HG02798 (cell line): Measurements from ENCODE around the gene NOXA1.
A peak's percentile ranks its signal among the peaks of the same experiment; 100 is the strongest.

Source experiments
- ATAC-seq: cut with Tn5 transposase; IDR thresholded peaks from one replicate; pipeline ENCODE4 v1.9.1; 2021; ENCODE audit warnings: mild to moderate bottlenecking; ENCODE audit not compliant: unreplicated experiment, poor library complexity

NOXA1 gene

DNA sequence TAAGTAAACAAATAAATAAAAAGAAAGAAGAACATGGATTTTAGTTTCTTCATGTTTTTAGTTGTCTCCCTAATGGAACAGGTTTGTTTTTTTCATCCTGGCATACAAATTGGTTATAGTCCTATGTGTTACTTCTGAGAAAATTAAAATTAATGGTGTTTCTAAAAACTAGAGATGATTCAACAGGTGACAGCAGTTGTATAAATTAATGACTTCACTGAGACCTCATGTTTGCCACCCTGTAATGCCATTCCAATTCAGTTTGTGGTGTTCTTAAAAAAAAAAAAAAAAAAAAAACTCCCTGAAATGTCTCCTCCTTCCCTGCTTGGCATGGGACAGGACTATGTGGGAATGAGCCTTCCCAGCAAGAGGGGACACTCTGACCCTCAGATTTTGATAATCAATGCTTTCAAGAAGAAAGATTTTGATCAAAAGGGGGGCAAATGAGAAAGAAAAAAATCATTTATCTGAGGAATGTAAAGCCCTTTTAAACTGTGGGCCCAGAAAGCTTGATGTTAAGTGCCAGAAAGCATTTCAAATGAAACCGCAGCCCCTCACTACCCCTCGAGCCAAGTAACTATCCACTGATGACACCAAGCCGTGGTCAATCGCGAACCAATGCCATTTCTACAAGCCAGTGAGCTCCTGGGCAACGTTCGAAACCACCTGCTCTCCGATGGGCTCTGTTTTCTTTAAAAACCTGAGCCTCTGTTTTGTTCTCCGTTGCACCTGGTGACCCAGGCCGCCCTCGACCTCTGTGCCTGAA lies 1.2 kb upstream of the NOXA1 start:
- no peak for ATAC-seq

- no peak for ATAC-seq
Observed at GRCh38 chr9:137423514-137424291, 510 bp downstream of the NOXA1 start.

- ATAC-seq: no peak
Observed at GRCh38 chr9:137426018-137426681, 3.0 kb downstream of the NOXA1 start.

- no peak for ATAC-seq
Observed at GRCh38 chr9:137427454-137428310, 4.5 kb downstream of the NOXA1 start.

GRCh38 chr9:137428311-137428630 lies 5.1 kb downstream of the NOXA1 start:
- ATAC-seq: no peak

DNA sequence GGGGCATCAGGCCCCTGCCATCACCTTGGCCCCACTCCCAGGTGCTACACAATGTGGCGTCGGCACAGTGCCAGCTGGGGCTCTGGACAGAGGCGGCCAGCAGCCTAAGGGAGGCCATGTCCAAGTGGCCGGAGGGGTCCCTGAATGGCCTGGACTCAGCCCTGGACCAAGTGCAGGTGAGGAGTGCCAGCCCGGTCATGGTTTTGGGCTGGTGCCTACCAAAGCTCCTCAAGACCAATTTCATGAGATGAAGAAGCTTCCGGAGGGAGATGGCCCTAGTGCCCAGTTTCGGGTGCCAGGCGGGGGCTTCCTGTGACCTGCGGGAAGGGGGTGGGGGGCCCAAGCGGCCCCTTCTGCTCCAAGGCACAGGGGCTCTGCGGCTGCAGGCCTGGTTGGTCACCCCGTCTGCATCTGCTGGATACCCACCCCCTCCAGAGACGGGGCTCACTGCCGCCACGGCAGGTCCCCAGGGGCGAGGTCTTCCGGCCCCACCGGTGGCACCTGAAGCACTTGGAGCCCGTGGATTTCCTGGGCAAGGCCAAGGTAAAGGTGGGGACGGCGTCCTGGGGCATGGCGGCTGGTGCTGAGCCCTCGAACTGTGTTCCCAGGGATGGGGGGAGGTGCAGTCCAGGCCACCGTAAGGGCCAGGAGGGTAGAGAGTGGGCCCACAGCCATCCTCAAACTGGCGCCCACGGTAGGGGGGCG lies 5.8 kb downstream of the NOXA1 start:
- ATAC-seq: no peak

GRCh38 chr9:137429546-137429890 lies 6.3 kb downstream of the NOXA1 start:
- ATAC-seq: no peak

DNA sequence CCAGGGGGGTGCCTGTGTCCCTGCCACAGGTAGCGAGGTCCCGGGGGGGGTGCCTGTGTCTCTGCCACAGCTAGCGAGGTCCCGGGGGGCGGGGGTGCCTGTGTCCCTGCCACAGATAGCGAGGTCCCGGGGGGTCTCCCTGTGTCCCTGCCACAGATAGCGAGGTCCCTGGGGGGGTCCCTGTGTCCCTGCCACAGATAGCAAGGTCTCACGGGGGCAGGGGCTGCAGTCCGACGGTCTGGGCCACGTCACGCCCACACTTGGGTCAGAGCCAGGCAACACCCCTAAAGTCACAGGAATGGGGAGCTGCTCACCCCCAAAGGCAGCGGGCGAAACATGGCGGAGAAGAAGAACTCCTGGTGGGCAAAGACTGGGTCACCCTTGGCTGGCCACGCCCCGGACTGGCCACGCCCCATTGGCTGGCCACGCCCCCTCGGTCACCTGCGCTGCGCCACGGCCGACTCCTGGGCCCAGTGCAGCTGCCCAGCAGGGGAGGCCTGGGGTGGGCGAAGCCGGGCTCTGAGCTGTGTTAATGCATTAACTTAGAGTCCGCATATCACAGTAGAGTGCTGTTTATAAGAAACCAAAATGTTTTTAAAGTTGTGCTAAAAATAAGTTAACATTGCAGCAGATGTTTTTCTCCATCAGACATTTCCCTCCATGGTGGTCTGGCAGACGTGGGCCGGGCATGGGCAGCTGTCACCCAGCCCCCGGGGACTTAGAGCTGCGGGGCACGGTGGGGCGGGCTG lies 7.0 kb downstream of the NOXA1 start:
- ATAC-seq: peak; percentile 61

DNA sequence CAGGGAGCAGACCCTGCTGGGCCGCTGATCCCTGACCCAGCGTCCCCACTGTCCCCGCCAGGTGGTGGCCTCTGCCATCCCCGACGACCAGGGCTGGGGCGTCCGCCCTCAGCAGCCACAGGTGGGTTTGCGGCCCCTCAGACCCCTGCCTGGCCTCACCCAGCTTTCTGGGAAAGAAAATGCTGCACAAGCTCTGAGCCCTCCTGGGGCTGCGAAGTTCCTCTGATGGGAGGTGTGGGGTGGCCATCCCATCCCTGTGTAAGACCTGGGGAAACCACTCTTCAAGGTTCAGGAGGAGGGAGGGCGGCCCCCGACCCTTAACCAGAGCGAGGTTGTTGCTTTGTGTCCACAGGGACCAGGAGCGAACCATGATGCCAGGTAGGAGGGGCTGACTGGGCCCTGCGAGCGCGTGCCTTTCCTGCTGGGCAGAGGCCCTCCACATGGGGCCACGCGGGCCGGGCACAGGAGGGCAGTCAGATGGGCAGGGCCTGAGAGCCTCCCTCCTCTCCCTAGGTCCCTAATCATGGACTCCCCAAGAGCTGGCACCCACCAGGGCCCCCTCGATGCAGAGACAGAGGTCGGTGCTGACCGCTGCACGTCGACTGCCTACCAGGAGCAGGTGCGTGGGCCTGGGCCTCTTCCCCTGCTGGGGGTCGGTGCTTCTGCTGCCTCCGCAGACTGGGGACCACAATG lies 7.7 kb downstream of the NOXA1 start:
- no peak for ATAC-seq

GRCh38 chr9:137431416-137431931 lies 8.3 kb downstream of the NOXA1 start:
- ATAC-seq: no peak

GRCh38 chr9:137432687-137433348 lies 9.6 kb downstream of the NOXA1 start:
- no peak for ATAC-seq

GRCh38 chr9:137433349-137433915 lies 10.2 kb downstream of the NOXA1 start:
- no peak for ATAC-seq

DNA sequence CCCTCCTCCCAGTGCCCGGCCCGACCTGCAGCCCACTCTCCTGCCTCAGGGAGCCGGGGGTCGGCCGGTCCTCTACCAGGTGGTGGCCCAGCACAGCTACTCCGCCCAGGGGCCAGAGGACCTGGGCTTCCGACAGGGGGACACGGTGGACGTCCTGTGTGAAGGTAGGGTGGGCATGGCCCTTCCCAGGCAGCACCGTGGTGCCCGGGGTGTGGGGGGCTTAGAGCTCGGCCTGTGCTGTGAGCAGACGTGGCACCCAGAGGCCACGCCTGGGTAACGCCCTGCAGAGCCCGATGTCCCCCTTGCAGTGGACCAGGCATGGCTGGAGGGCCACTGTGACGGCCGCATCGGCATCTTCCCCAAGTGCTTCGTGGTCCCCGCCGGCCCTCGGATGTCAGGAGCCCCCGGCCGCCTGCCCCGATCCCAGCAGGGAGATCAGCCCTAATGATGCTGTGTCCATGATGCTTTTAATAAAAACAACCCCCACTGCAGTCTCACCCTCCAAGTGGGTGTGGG lies 10.8 kb downstream of the NOXA1 start:
- ATAC-seq: no peak

DNA sequence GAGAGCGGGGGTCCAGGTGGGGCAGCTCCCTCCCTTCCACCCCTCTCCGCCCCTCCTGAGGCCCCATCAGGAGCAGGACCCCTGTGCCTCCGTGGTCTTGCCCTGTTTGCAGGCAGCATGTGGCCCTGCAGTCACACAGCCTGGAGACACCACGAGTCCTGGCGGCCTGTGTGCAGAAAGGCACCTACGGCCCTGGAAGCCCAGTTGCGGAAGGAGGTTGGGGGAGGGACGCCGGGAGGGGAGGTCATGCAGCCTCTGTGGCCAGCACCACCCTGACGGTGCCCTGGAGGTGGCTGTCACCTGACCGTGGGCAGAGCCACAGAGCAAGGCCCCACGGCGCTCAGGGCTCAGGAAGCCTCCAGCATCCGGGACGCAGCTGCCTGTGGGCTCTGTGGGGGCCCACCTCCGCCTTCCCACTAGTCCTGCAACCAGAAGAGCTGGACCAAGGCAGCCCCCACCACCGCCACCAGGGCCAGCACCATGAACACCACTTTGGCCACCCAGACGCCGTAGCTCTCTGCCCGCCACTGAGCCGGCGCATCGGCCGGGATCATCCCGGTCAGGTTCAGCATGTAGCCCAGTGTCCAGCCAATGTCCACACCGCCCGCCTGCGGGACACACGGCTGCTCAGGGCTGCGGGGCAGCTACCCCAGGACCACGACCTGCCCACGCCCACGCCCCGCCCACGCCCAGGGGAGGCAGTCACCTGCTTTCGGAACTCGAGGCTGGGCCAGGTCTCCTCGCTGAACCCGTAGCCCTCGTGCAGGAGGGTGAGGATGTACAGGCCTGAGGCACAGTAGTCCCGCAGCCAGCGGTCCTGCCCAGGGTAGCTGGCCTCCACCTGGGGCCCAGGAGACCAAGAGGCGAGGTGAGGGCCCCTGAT lies 11.5 kb downstream of the NOXA1 start:
- ATAC-seq: no peak

DNA sequence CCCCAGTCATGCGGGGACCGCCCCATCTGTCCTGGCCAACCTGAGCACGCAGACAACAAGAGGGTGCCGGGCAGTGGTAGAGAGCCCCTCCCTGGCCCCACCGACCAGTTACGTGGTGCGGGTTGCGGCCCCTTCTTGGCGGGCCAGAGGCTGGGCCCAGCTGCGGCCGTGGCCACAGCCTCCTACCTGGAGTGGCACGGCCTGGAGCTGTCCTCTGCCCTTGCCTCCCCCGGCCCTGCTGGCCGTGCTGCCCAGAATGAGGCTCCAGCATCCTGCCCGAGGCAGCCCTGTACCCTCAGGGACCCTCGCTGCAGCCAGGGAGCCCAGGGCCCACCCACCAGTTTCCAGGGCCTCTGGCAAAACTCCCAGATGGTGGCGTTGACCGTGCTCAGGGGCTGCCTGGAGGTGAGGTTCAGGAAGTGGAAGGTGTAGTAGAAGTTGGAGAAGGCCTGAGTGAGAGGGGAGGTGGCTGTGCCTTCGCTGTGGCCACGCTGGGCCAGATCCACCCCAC lies 12.2 kb downstream of the NOXA1 start:
- ATAC-seq: no peak
